Measurements from ENCODE around the gene CCDC30. TPM values are rescaled to one million over a fixed set of nuclear protein-coding genes. Genes with fewer than 3 reads are reported as not detected.
"Not testable (repeated sequence)": the region's sequence is repeated elsewhere in the genome, so short reads cannot be mapped to it uniquely, and the experiment has no call there.

CCDC30 gene
- total RNA-seq, 1 donor from 2014 or later = 0.79 TPM

- FAIRE-seq = no peak
- no peak for TF ChIP-seq CTCF (IDR thresholded peaks at IDR 0.05; ENCODE audit: insufficient read depth, low read length, severe bottlenecking)
Measured at GRCh38 chr1:42476605-42477004, 13.5 kb downstream of the CCDC30 start.

GRCh38 chr1:42477354-42477753 is 14.3 kb downstream of the CCDC30 start:
- not testable (repeated sequence) for FAIRE-seq; H3K27me3 ChIP-seq (ENCODE audit: control insufficient read depth, insufficient read depth, low read length); H3K4me3 ChIP-seq (ENCODE audit: low read depth, low read length); H3K36me3 ChIP-seq (ENCODE audit: control insufficient read depth, insufficient read depth, low read length); DNase-seq (ENCODE audit: low read depth)

More at GRCh38 chr1:42476605-42477004, 13.5 kb downstream of the CCDC30 start:
- DNase-seq (ENCODE audit: low read depth) = no peak
- H3K4me3 ChIP-seq (ENCODE audit: low read depth, low read length) = no peak overlapping the region
- no peaks in the 10 kb centered on the region for H3K36me3 ChIP-seq (ENCODE audit: control insufficient read depth, insufficient read depth, low read length)
- H3K27me3 ChIP-seq (ENCODE audit: control insufficient read depth, insufficient read depth, low read length) = no peaks in the 10 kb centered on the region

- no peak for DNase-seq (ENCODE audit: low read depth)
- H3K36me3 ChIP-seq (ENCODE audit: control insufficient read depth, insufficient read depth, low read length) = no peaks in the 10 kb centered on the region
- TF ChIP-seq CTCF (IDR thresholded peaks at IDR 0.05; ENCODE audit: insufficient read depth, low read length, severe bottlenecking) = no peak
- H3K4me3 ChIP-seq (ENCODE audit: low read depth, low read length) = no peak overlapping the region
- no peaks in the 10 kb centered on the region for H3K27me3 ChIP-seq (ENCODE audit: control insufficient read depth, insufficient read depth, low read length)
- no peak for FAIRE-seq
Measured at GRCh38 chr1:42477775-42478174, 14.7 kb downstream of the CCDC30 start.

- no peaks in the 10 kb centered on the region for H3K27me3 ChIP-seq (ENCODE audit: control insufficient read depth, insufficient read depth, low read length)
- no peaks in the 10 kb centered on the region for H3K36me3 ChIP-seq (ENCODE audit: control insufficient read depth, insufficient read depth, low read length)
- FAIRE-seq (no peak), DNase-seq (ENCODE audit: low read depth) (peak; percentile 36)
- no peak for TF ChIP-seq CTCF (IDR thresholded peaks at IDR 0.05; ENCODE audit: insufficient read depth, low read length, severe bottlenecking)
- no peak overlapping the region for H3K4me3 ChIP-seq (ENCODE audit: low read depth, low read length)
Measured at GRCh38 chr1:42479621-42480020, 16.5 kb downstream of the CCDC30 start.

GRCh38 chr1:42480921-42481320 is 17.8 kb downstream of the CCDC30 start:
- no peak for FAIRE-seq
- no peak for TF ChIP-seq CTCF (IDR thresholded peaks at IDR 0.05; ENCODE audit: insufficient read depth, low read length, severe bottlenecking)

GRCh38 chr1:42482635-42483153 is 19.6 kb downstream of the CCDC30 start:
- H3K4me3 ChIP-seq (ENCODE audit: low read depth, low read length) = no peak overlapping the region
- H3K36me3 ChIP-seq (ENCODE audit: control insufficient read depth, insufficient read depth, low read length) = no peaks in the 10 kb centered on the region
- no peak for FAIRE-seq
- no peak for DNase-seq (ENCODE audit: low read depth)
- no peak for TF ChIP-seq CTCF (IDR thresholded peaks at IDR 0.05; ENCODE audit: insufficient read depth, low read length, severe bottlenecking)
- H3K27me3 ChIP-seq (ENCODE audit: control insufficient read depth, insufficient read depth, low read length) = no peaks in the 10 kb centered on the region

More at GRCh38 chr1:42480921-42481320, 17.8 kb downstream of the CCDC30 start:
- no peaks in the 10 kb centered on the region for H3K36me3 ChIP-seq (ENCODE audit: control insufficient read depth, insufficient read depth, low read length)
- no peak overlapping the region for H3K4me3 ChIP-seq (ENCODE audit: low read depth, low read length)
- no peaks in the 10 kb centered on the region for H3K27me3 ChIP-seq (ENCODE audit: control insufficient read depth, insufficient read depth, low read length)
- peak; percentile 15 for DNase-seq (ENCODE audit: low read depth)
